ENCODE results near the gene OTUD7B.

Gene OTUD7B

GRCh38 chr1:149915429-149916192 lies 94.9 kb downstream of the OTUD7B start:
- DNase-seq: no peak

- DNase-seq: no peak
Observed at GRCh38 chr1:149914545-149914944, 96.0 kb downstream of the OTUD7B start.

- DNase-seq: no peak
Observed at GRCh38 chr1:149906570-149907075, 103.9 kb downstream of the OTUD7B start.

GRCh38 chr1:149903836-149904491 lies 106.6 kb downstream of the OTUD7B start:
- DNase-seq: no peak

GRCh38 chr1:149899460-149900284 lies 110.9 kb downstream of the OTUD7B start, which contains the start of gene BOLA1:
BOLA1 (plus strand) TSS chr1:149899568; CDS start chr1:149900060, 492 bp downstream.
- DNase-seq: peak; percentile 77 to 85

- peak; percentile 53 to 59 for DNase-seq
Observed at GRCh38 chr1:149896575-149896974, 114.0 kb downstream of the OTUD7B start.

- DNase-seq: no peak
Observed at GRCh38 chr1:149888999-149889289, 121.6 kb downstream of the OTUD7B start.

GRCh38 chr1:149888247-149888998 lies 122.1 kb downstream of the OTUD7B start:
- peak; percentile 76 to 86 for DNase-seq

Data from inflammatory macrophage treated with lipopolysaccharide for 1 hour (primary cell).